Kidney epithelial cell (primary cell): ENCODE measurements around the gene ABLIM1. TPM values are rescaled to one million over a fixed set of nuclear protein-coding genes. Genes with fewer than 3 reads are reported as not detected.

Experiments
- DNase-seq: peaks from one replicate; pipeline ENCODE4 v3.0.0-alpha.2; 2010; ENCODE audit warnings: low read depth
- H3K27me3 ChIP-seq: 2 replicates; pipeline ENCODE4 v1.6.0; 2011; ENCODE audit warnings: low read length; ENCODE audit not compliant: control insufficient read depth, insufficient read depth
- H3K36me3 ChIP-seq: 2 replicates; pipeline ENCODE4 v1.5.1; 2011; ENCODE audit warnings: low read length; ENCODE audit not compliant: control insufficient read depth, insufficient read depth
- H3K4me3 ChIP-seq: 2 replicates; pipeline ENCODE4 v1.5.1; 2011; ENCODE audit warnings: low read depth, mild to moderate bottlenecking, control low read depth, low read length
- total RNA-seq: library from RNA; depleted of rRNA; stranded (reverse); fragments of >200 nt; gene quantifications from 2 replicates; pipeline ENCODE4 v1.2.3, GENCODE V29; 2015
- TF ChIP-seq, protein P1 (sequence below): IDR thresholded peaks from 2 replicates; pipeline ENCODE4 v1.5.1; 2011; ENCODE audit warnings: mild to moderate bottlenecking, moderate library complexity, low read length, control low read depth, inconsistent platforms; ENCODE audit not compliant: insufficient read depth, poor library complexity, severe bottlenecking

ABLIM1 gene
- total RNA-seq, 1 donor from 2014 or later: 41.9 TPM

DNA sequence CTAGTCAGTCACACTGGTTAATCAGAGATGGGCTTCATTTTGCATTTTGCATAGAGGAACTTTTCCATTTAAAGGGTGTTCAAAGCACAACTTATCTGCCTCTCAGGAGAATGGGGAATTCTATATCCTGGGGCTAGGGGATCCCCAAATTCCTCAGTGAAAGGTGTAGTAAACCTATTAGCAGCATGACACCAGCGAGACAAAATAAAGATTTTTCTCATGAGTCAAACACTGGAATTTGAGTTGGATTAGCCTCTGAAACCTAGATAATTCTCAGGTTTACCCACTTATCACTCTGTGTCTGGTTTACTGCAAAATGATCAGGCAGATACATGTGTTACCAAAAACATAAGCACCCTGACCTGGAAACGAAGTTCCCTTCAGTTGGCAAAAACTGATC lies 255.8 kb downstream of the ABLIM1 start:
- Histone ChIP-seq H3K4me3 (no peak overlapping the region), H3K27me3 (no peaks in the 10 kb centered on the region), H3K36me3 (no peaks in the 10 kb centered on the region)
- no peak for DNase-seq
- TF ChIP-seq, protein P1, sequence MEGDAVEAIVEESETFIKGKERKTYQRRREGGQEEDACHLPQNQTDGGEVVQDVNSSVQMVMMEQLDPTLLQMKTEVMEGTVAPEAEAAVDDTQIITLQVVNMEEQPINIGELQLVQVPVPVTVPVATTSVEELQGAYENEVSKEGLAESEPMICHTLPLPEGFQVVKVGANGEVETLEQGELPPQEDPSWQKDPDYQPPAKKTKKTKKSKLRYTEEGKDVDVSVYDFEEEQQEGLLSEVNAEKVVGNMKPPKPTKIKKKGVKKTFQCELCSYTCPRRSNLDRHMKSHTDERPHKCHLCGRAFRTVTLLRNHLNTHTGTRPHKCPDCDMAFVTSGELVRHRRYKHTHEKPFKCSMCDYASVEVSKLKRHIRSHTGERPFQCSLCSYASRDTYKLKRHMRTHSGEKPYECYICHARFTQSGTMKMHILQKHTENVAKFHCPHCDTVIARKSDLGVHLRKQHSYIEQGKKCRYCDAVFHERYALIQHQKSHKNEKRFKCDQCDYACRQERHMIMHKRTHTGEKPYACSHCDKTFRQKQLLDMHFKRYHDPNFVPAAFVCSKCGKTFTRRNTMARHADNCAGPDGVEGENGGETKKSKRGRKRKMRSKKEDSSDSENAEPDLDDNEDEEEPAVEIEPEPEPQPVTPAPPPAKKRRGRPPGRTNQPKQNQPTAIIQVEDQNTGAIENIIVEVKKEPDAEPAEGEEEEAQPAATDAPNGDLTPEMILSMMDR: no peak

DNA sequence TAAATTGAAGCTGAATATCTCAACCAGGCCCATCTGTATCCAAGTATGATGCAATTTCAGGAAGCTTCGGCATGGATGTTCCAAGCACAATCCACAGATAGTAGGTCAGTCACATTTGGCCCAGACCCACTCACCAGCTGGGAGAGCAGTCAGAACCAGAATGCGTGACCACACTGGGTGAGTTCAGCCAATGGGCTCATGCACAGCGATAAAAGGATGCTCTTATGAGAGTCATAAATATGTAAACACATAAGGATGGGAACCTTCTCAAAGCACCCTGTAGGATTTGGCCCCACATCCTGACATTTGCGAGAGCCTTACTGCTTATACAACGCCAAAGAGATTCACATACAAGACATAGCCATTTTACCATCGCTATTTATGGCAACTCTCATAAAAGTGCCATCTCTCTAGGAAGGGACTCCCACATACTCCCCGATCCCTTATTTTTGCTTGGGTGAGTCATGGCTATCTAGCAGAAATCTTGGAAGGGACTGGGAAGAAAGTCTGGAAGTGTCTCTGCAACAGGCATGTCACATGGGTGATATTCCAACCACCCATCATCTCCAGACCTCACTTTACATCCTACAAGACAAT lies 256.8 kb downstream of the ABLIM1 start:
- no peak for DNase-seq
- no peak overlapping the region for H3K4me3 ChIP-seq
- no peaks in the 10 kb centered on the region for H3K27me3 ChIP-seq
- TF ChIP-seq, protein P1: no peak
- no peaks in the 10 kb centered on the region for H3K36me3 ChIP-seq

GRCh38 chr10:114400091-114400490 lies 258.0 kb downstream of the ABLIM1 start:
- H3K36me3 ChIP-seq: no peaks in the 10 kb centered on the region
- TF ChIP-seq, protein P1: no peak
- no peak overlapping the region for H3K4me3 ChIP-seq
- no peaks in the 10 kb centered on the region for H3K27me3 ChIP-seq
- DNase-seq: no peak

GRCh38 chr10:114399576-114399975 lies 258.5 kb downstream of the ABLIM1 start:
- Histone ChIP-seq H3K27me3 (no peaks in the 10 kb centered on the region), H3K36me3 (no peaks in the 10 kb centered on the region), H3K4me3 (no peak overlapping the region)
- no peak for DNase-seq
- TF ChIP-seq, protein P1: no peak

DNA sequence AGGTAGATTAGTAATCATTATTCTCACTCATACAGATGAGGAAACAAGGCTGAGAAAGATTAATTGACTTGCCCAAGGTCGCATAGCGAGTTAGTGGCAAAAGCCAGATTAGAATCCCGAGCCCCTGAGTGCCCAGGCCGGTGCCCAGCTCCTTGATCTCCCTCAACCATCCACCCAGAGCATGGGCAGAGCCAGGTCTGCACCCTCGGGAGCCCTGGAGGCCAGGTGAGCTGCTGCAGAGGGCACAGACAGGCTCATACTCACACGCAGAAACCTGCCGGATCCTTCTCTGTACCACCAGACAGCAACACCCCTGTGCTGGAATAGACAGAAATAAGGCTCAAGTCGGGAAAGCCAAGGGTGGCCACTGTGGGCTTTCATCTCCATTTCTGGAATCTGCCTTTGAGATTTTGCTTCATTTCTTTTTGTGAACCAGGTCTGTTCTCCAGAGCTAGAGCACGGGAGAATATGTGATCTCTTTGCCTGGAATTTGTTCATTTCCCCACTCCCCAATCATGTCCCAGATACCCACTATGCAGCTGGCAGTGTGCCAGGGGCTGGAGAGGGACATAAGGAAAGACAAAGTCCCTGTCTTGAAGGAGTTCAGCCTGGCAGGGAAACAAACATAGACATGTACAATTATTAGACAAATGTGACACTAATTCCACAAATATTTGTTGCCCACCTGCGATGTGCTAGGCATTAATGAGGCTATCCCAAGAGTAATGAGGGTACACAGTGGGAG lies 259.3 kb downstream of the ABLIM1 start:
- Histone ChIP-seq H3K4me3 (no peak overlapping the region), H3K27me3 (no peaks in the 10 kb centered on the region), H3K36me3 (no peaks in the 10 kb centered on the region)
- DNase-seq: no peak
- TF ChIP-seq, protein P1: no peak
